Panc1 (cell line): ENCODE results near the gene SLC39A5. TPM values are rescaled to one million over a fixed set of nuclear protein-coding genes. Genes with fewer than 3 reads are reported as not detected.

Experiments
- ATAC-seq: fragments of 200-7000 bp; cut with Tn5 transposase; 2 replicates; pipeline ENCODE4 v1.9.1; 2020; ENCODE audit warnings: mild to moderate bottlenecking, moderate library complexity
- BruUV-seq: library from RNA; stranded (reverse); fragments of 400-500 nt; replicated peaks from 2 replicates; lab custom pipeline; 2021; lab: Mats Ljungman, UMichigan
- CTCF ChIA-PET: fragments of 300-600 bp; sonication (Branson Sonifier 250); formaldehyde crosslinking; loops from one replicate; lab custom pipeline; 2022; ENCODE audit warnings: antibody characterized with exemption; lab: Charles Lee
- POLR2A ChIA-PET: fragments of 300-600 bp; sonication (Branson Sonifier 250); formaldehyde crosslinking; loops from one replicate; lab custom pipeline; 2022; ENCODE audit warnings: antibody characterized with exemption; lab: Charles Lee
- DNase-seq: peaks from one replicate; pipeline ENCODE4 v3.0.0-alpha.2; 2010; ENCODE audit warnings: low read depth, low spot score
- H3K27ac ChIP-seq: 2 replicates; pipeline ENCODE4 v1.5.1; 2011; ENCODE audit warnings: mild to moderate bottlenecking, low read length, inconsistent platforms
- H3K27me3 ChIP-seq: fragments of 200-500 bp; sonication (Bioruptor generic); 2 replicates; pipeline ENCODE4 v1.6.0; 2014; ENCODE audit warnings: low read length, inconsistent platforms; ENCODE audit not compliant: control insufficient read depth, insufficient read depth
- H3K36me3 ChIP-seq: fragments of 200-500 bp; sonication (Bioruptor generic); 2 replicates; pipeline ENCODE4 v1.5.1; 2014; ENCODE audit warnings: inconsistent platforms, mild to moderate bottlenecking, low read length, moderate library complexity; ENCODE audit not compliant: control insufficient read depth, insufficient read depth
- H3K4me1 ChIP-seq: 2 replicates; pipeline ENCODE4 v1.5.1; 2011; ENCODE audit warnings: inconsistent platforms, mild to moderate bottlenecking, low read length, moderate library complexity; ENCODE audit not compliant: control insufficient read depth, insufficient read depth
- H3K4me3 ChIP-seq, 2 experiments: 2 replicates each; pipeline ENCODE4 v1.5.1; 2011 to 2012; ENCODE audit warnings: low read depth in 2 of 2, low read length in 2 of 2, mild to moderate bottlenecking in 2 of 2, inconsistent platforms in 1 of 2, moderate library complexity in 1 of 2
- H3K9me3 ChIP-seq: fragments of 200-500 bp; sonication (Bioruptor generic); 2 replicates; pipeline ENCODE4 v1.5.1; 2014; ENCODE audit warnings: low read depth, mild to moderate bottlenecking, inconsistent platforms, low read length, moderate library complexity; ENCODE audit not compliant: control insufficient read depth, insufficient read depth
- POLR2AphosphoS5 ChIP-seq: IDR thresholded peaks from 2 replicates; pipeline ENCODE4 v1.6.1; 2012; ENCODE audit warnings: mild to moderate bottlenecking, low read depth, low read length, moderate library complexity
- SIN3A ChIP-seq: IDR thresholded peaks from 2 replicates; pipeline ENCODE4 v1.6.1; 2012; ENCODE audit warnings: low read depth, mild to moderate bottlenecking, low read length, moderate library complexity, borderline replicate concordance; ENCODE audit not compliant: insufficient read depth
- TCF7L2 ChIP-seq: IDR thresholded peaks from 2 replicates; pipeline ENCODE4 v1.6.1; 2011; ENCODE audit warnings: mild to moderate bottlenecking, low read depth, low read length, inconsistent platforms
- in situ Hi-C: cut with HindIII; loops from 2 replicates; pipeline ENCODE4 v1.10.0; 2016; ENCODE audit warnings: low sequenced_read_pairs, low pct_unique_long_range_greater_than_20kb
- intact Hi-C: fragments of 100-400 bp; cut with micrococcal nuclease; formaldehyde crosslinking; loops from one replicate; pipeline ENCODE4 v1.10.0; 2022; ENCODE audit not compliant: unreplicated experiment
- total RNA-seq: library from RNA; stranded (reverse); gene quantifications from one replicate; pipeline ENCODE4 v1.2.1, GENCODE V29; 2021; ENCODE audit not compliant: unreplicated experiment
- TF ChIP-seq, protein P1 (sequence below): fragments of 450-650 bp; IDR thresholded peaks from 2 replicates; pipeline ENCODE4 v1.5.1; 2017; ENCODE audit warnings: mild to moderate bottlenecking
- TF ChIP-seq, protein P2 (sequence below), 2 experiments: IDR thresholded peaks; 2 replicates each; pipeline ENCODE4 v1.6.1; 2011 to 2012; ENCODE audit warnings: low read depth in 2 of 2, control low read depth in 1 of 2, low read length in 1 of 2, mild to moderate bottlenecking in 1 of 2, moderate library complexity in 1 of 2; ENCODE audit not compliant: insufficient read depth in 1 of 2

Gene SLC39A5
- total RNA-seq, 1 experiment from 2014 or later, result 0.23 TPM

DNA sequence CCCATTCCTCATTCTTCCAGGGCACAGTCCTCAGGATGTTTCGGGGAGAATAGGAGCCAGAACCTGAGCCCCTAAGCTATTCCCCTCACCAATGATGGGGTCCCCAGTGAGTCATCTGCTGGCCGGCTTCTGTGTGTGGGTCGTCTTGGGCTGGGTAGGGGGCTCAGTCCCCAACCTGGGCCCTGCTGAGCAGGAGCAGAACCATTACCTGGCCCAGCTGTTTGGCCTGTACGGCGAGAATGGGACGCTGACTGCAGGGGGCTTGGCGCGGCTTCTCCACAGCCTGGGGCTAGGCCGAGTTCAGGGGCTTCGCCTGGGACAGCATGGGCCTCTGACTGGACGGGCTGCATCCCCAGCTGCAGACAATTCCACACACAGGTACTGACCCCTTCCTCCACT, 1.3 kb downstream of the SLC39A5 start:
- Histone ChIP-seq H3K27me3 (no peaks in the 10 kb centered on the region), H3K36me3 (no peaks in the 10 kb centered on the region), H3K4me1 (no peaks in the 10 kb centered on the region), H3K9me3 (no peaks in the 10 kb centered on the region), H3K27ac (no peak overlapping the region), H3K4me3 (no peak overlapping the region)
- DNase-seq (no peak), ATAC-seq (no peak; the same call in 1 of the 2 replicates)
- CTCF ChIA-PET, result interaction anchor here (0.5 kb wide), 2 partner anchors 49 to 234 kb away, joined by 3 to 9 read pairs; no protein-coding TSS in a partner anchor
- intact Hi-C loops, result no loop called here
- TF ChIP-seq, protein P1, sequence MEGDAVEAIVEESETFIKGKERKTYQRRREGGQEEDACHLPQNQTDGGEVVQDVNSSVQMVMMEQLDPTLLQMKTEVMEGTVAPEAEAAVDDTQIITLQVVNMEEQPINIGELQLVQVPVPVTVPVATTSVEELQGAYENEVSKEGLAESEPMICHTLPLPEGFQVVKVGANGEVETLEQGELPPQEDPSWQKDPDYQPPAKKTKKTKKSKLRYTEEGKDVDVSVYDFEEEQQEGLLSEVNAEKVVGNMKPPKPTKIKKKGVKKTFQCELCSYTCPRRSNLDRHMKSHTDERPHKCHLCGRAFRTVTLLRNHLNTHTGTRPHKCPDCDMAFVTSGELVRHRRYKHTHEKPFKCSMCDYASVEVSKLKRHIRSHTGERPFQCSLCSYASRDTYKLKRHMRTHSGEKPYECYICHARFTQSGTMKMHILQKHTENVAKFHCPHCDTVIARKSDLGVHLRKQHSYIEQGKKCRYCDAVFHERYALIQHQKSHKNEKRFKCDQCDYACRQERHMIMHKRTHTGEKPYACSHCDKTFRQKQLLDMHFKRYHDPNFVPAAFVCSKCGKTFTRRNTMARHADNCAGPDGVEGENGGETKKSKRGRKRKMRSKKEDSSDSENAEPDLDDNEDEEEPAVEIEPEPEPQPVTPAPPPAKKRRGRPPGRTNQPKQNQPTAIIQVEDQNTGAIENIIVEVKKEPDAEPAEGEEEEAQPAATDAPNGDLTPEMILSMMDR, result no peak
- BruUV-seq, result no TSS peak
- POLR2A ChIA-PET, result no interaction called here
- in situ Hi-C loops, result no loop called here

DNA sequence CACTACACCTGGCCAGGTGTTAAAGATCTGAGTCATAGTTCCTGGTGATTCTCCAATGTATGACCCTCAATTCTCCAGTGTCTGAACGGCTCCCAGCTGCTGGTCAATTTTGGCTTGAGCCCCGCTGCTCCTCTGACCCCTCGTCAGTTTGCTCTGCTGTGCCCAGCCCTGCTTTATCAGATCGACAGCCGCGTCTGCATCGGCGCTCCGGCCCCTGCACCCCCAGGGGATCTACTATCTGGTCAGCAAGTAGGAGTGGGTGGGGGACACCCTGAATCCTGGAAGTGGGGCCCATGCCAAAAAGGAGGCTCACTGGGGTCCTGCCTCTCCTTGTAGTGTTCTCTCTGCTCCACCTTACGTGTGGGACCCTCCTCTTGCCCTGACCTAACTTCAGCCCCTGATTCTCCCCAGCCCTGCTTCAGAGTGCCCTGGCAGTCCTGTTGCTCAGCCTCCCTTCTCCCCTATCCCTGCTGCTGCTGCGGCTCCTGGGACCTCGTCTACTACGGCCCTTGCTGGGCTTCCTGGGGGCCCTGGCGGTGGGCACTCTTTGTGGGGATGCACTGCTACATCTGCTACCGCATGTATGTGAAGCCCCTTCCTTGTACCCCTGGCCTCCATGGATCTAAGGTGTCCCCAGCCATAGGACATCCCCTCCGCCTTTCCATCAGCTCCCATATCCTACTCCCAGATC, 5.0 kb downstream of the SLC39A5 start:
- no peaks in the 10 kb centered on the region for H3K27me3 ChIP-seq
- CTCF ChIA-PET, result interaction anchor here (1.5 kb wide), 1 partner anchor 227 kb away, joined by 4 read pairs; no protein-coding TSS in a partner anchor
- ATAC-seq (no peak), DNase-seq (no peak)
- no peaks in the 10 kb centered on the region for H3K9me3 ChIP-seq
- no peaks in the 10 kb centered on the region for H3K36me3 ChIP-seq
- no peak overlapping the region for H3K27ac ChIP-seq
- intact Hi-C loops (no loop called here), in situ Hi-C loops (no loop called here)
- H3K4me3 ChIP-seq, result no peak overlapping the region
- no peaks in the 10 kb centered on the region for H3K4me1 ChIP-seq
- no TSS peak for BruUV-seq
- TF ChIP-seq SIN3A (no peak), TCF7L2 (no peak), POLR2AphosphoS5 (no peak)
- TF ChIP-seq, protein P1, result no peak
- TF ChIP-seq, protein P2, sequence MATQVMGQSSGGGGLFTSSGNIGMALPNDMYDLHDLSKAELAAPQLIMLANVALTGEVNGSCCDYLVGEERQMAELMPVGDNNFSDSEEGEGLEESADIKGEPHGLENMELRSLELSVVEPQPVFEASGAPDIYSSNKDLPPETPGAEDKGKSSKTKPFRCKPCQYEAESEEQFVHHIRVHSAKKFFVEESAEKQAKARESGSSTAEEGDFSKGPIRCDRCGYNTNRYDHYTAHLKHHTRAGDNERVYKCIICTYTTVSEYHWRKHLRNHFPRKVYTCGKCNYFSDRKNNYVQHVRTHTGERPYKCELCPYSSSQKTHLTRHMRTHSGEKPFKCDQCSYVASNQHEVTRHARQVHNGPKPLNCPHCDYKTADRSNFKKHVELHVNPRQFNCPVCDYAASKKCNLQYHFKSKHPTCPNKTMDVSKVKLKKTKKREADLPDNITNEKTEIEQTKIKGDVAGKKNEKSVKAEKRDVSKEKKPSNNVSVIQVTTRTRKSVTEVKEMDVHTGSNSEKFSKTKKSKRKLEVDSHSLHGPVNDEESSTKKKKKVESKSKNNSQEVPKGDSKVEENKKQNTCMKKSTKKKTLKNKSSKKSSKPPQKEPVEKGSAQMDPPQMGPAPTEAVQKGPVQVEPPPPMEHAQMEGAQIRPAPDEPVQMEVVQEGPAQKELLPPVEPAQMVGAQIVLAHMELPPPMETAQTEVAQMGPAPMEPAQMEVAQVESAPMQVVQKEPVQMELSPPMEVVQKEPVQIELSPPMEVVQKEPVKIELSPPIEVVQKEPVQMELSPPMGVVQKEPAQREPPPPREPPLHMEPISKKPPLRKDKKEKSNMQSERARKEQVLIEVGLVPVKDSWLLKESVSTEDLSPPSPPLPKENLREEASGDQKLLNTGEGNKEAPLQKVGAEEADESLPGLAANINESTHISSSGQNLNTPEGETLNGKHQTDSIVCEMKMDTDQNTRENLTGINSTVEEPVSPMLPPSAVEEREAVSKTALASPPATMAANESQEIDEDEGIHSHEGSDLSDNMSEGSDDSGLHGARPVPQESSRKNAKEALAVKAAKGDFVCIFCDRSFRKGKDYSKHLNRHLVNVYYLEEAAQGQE (IDR thresholded peaks at IDR 0.05; ENCODE audit: insufficient read depth in 1 of 2, low read depth in 2 of 2, low read length in 1 of 2), result no peak
- POLR2A ChIA-PET, result interaction anchor here (0.7 kb wide), 1 partner anchor 9 kb away, joined by 12 read pairs; no protein-coding TSS in a partner anchor
